OCI-LY3 (cell line): ENCODE results near the gene SPATA31C1.
"Not testable (repeated sequence)": the region's sequence is repeated elsewhere in the genome, so short reads cannot be mapped to it uniquely, and the experiment has no call there.

Experiments
- EZH2phosphoT487 ChIP-seq: fragments of 200-600 bp; shearing (Covaris generic); IDR thresholded peaks from 2 replicates; pipeline ENCODE4 v1.6.1; 2018; ENCODE audit warnings: antibody characterized with exemption, mixed run types, low read depth
- TF ChIP-seq, protein P1 (sequence below): fragments of 200-600, 300-600 bp; sonication (generic); IDR thresholded peaks from 2 replicates; pipeline ENCODE4 v1.5.1; 2014; ENCODE audit warnings: antibody characterized with exemption, low read length, low read depth

DNA sequence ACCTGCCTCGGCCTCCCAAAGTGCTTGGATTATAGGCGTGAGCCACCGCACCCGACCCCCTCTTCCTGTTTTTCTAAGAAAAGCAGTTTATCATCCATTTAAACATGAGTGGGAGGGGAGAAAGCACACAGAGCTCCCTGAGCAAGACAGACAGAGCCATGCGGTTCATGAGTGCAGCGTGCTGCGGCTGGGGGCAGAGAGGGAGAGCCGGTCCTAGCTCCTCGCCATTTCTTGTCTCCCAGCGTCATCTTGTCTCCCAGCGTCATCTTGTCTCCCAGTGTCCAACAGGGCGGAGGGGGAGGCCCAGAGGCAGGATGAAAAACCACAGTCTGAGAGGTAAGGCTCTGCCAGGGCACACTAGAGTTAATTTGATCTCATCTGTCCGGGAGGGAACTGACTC lies 1.3 kb downstream of the SPATA31C1 start:
- TF ChIP-seq, protein P1, sequence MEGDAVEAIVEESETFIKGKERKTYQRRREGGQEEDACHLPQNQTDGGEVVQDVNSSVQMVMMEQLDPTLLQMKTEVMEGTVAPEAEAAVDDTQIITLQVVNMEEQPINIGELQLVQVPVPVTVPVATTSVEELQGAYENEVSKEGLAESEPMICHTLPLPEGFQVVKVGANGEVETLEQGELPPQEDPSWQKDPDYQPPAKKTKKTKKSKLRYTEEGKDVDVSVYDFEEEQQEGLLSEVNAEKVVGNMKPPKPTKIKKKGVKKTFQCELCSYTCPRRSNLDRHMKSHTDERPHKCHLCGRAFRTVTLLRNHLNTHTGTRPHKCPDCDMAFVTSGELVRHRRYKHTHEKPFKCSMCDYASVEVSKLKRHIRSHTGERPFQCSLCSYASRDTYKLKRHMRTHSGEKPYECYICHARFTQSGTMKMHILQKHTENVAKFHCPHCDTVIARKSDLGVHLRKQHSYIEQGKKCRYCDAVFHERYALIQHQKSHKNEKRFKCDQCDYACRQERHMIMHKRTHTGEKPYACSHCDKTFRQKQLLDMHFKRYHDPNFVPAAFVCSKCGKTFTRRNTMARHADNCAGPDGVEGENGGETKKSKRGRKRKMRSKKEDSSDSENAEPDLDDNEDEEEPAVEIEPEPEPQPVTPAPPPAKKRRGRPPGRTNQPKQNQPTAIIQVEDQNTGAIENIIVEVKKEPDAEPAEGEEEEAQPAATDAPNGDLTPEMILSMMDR: not testable (repeated sequence)
- TF ChIP-seq EZH2phosphoT487: not testable (repeated sequence)
